HG03025 (cell line): ENCODE data around the gene GFRA1.

Experiments used
- ATAC-seq: cut with Tn5 transposase; IDR thresholded peaks from one replicate; pipeline ENCODE4 v1.9.1; 2021; ENCODE audit warnings: mild to moderate bottlenecking, moderate library complexity; ENCODE audit not compliant: unreplicated experiment, low FRiP score

GFRA1 gene

GRCh38 chr10:116201670-116202430, 71.2 kb downstream of the GFRA1 start:
- ATAC-seq: no peak

GRCh38 chr10:116201011-116201410, 72.0 kb downstream of the GFRA1 start:
- ATAC-seq: no peak

- ATAC-seq: no peak
Observed at GRCh38 chr10:116198676-116199035, 74.3 kb downstream of the GFRA1 start.

- no peak for ATAC-seq
Observed at GRCh38 chr10:116197946-116198675, 74.9 kb downstream of the GFRA1 start.

GRCh38 chr10:116195583-116195982, 77.4 kb downstream of the GFRA1 start:
- no peak for ATAC-seq

- no peak for ATAC-seq
Observed at GRCh38 chr10:116195039-116195438, 78.0 kb downstream of the GFRA1 start.

- no peak for ATAC-seq
Observed at GRCh38 chr10:116194061-116194460, 78.9 kb downstream of the GFRA1 start.

- no peak for ATAC-seq
Observed at GRCh38 chr10:116190883-116191282, 82.1 kb downstream of the GFRA1 start.

GRCh38 chr10:116186273-116186672, 86.7 kb downstream of the GFRA1 start:
- ATAC-seq: no peak

GRCh38 chr10:116185199-116185867, 87.7 kb downstream of the GFRA1 start:
- ATAC-seq: no peak

- no peak for ATAC-seq
Observed at GRCh38 chr10:116184512-116184794, 88.6 kb downstream of the GFRA1 start.

GRCh38 chr10:116183733-116184511, 89.1 kb downstream of the GFRA1 start:
- no peak for ATAC-seq

GRCh38 chr10:116182426-116182825, 90.6 kb downstream of the GFRA1 start:
- no peak for ATAC-seq

- ATAC-seq: no peak
Observed at GRCh38 chr10:116178086-116178605, 94.9 kb downstream of the GFRA1 start.

GRCh38 chr10:116175231-116175630, 97.8 kb downstream of the GFRA1 start:
- no peak for ATAC-seq

- ATAC-seq: no peak
Observed at GRCh38 chr10:116171505-116171904, 101.5 kb downstream of the GFRA1 start.

GRCh38 chr10:116170815-116171250, 102.2 kb downstream of the GFRA1 start:
- ATAC-seq: no peak

GRCh38 chr10:116169782-116170445, 103.1 kb downstream of the GFRA1 start:
- no peak for ATAC-seq

- ATAC-seq: no peak
Observed at GRCh38 chr10:116168745-116169144, 104.3 kb downstream of the GFRA1 start.

- no peak for ATAC-seq
Observed at GRCh38 chr10:116168329-116168728, 104.7 kb downstream of the GFRA1 start.
